ENCODE measurements around the gene TATDN2.
A peak's percentile ranks its signal among the peaks of the same experiment; 100 is the strongest.
"Not testable (repeated sequence)": the region's sequence is repeated elsewhere in the genome, so short reads cannot be mapped to it uniquely, and the experiment has no call there.

TATDN2 gene

GRCh38 chr3:10272476-10272875, 24.2 kb downstream of the TATDN2 start:
- DNase-seq: not testable (repeated sequence)

GRCh38 chr3:10272977-10273376, 24.7 kb downstream of the TATDN2 start:
- DNase-seq: no peak

GRCh38 chr3:10273702-10274305, 25.5 kb downstream of the TATDN2 start:
- DNase-seq: no peak

GRCh38 chr3:10274601-10275000, 26.3 kb downstream of the TATDN2 start:
- DNase-seq: no peak

- no peak for DNase-seq
Observed at GRCh38 chr3:10277115-10277625, 28.9 kb downstream of the TATDN2 start.

GRCh38 chr3:10278501-10278900, 30.2 kb downstream of the TATDN2 start:
- DNase-seq: no peak

- DNase-seq: no peak
Observed at GRCh38 chr3:10279384-10280176, 31.3 kb downstream of the TATDN2 start.

GRCh38 chr3:10280177-10280529, 31.9 kb downstream of the TATDN2 start:
- no peak for DNase-seq

GRCh38 chr3:10280571-10280970, 32.3 kb downstream of the TATDN2 start:
- DNase-seq: no peak

- DNase-seq: no peak
Observed at GRCh38 chr3:10281951-10282350, 33.7 kb downstream of the TATDN2 start.

- no peak for DNase-seq
Observed at GRCh38 chr3:10283638-10284037, 35.4 kb downstream of the TATDN2 start.

GRCh38 chr3:10284496-10284895, 36.2 kb downstream of the TATDN2 start:
- DNase-seq: peak; percentile 34

- DNase-seq: peak; percentile 17
Observed at GRCh38 chr3:10285272-10286132, 37.2 kb downstream of the TATDN2 start.

- no peak for DNase-seq
Observed at GRCh38 chr3:10286133-10286524, 37.9 kb downstream of the TATDN2 start.

- DNase-seq: no peak
Observed at GRCh38 chr3:10286596-10287295, 38.5 kb downstream of the TATDN2 start.

GRCh38 chr3:10287936-10288574, 39.8 kb downstream of the TATDN2 start:
- DNase-seq: no peak

- no peak for DNase-seq
Observed at GRCh38 chr3:10288575-10288960, 40.3 kb downstream of the TATDN2 start.

- DNase-seq: no peak
Observed at GRCh38 chr3:10289077-10289476, 40.8 kb downstream of the TATDN2 start.

- DNase-seq: no peak
Observed at GRCh38 chr3:10289787-10290355, 41.6 kb downstream of the TATDN2 start.

- no peak for DNase-seq
Observed at GRCh38 chr3:10290481-10291176, 42.4 kb downstream of the TATDN2 start.

- no peak for DNase-seq
Observed at GRCh38 chr3:10291641-10292040, 43.4 kb downstream of the TATDN2 start.
